Measurements from ENCODE around the gene C1orf105. TPM values are rescaled to one million over a fixed set of nuclear protein-coding genes. Genes with fewer than 3 reads are reported as not detected.

The C1orf105 gene
- total and polyA plus RNA-seq, 5 donors from 2014 or later, result not detected

DNA sequence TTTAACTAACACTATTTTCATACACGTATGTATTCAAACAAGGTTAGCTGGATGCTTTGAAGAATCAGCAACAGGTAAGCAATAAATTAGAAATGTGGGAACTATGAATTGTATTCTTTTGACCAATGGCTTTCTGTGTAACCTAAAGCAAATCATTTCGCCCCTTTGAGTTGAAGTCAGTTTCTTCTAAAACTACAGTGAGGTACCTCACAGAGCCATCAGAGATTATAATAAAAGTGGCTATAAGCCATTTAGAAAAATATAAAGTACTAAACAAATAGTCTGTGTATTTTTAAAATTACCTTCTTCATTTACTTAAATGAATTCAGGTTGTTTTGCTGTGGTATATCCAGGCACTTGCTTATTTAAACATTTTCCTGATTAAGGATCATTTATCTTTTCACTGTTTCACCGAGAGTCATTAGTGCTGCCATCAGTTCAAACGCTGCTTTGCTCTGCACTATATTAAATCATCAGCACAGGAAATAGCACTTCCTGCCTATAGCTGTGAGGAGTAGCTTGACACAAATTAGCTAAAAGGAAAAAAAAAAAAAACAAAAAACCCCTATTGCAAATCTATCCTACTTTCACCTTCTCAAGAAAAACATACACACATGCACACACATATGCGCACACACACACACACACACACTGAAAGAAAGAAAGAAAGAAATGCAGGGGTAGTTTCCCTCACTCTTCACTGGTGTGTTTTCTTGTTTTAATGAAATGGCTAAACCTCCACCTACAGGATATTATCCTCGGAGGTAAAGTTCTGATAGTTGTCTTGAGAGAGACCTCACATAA, 39.8 kb upstream of the C1orf105 start:
- H3K27me3 Mint-ChIP-seq, result peaks cover 4% of the 10 kb centered on the region
- H3K27ac Mint-ChIP-seq, result peak overlapping the region; percentile 77 to 93 (median 82)
- H3K4me3 ChIP-seq (ENCODE audit: low read depth, low read length), result peak overlapping the region; percentile 79
- peak overlapping the region; percentile 78 for H3K27ac ChIP-seq (ENCODE audit: insufficient read depth, low read length, poor library complexity, severe bottlenecking)
- ATAC-seq (ENCODE audit: low read depth in 2 of 2) (peak; percentile 97 to 98), DNase-seq (peak; percentile 2 to 81 (median 70))
- peak overlapping the region; percentile 51 to 86 (median 75) for H3K4me3 Mint-ChIP-seq
- peaks cover 16% of the 10 kb centered on the region for H3K4me1 ChIP-seq (ENCODE audit: control insufficient read depth, insufficient read depth, low read length, poor library complexity, severe bottlenecking)
- H3K9me3 ChIP-seq (ENCODE audit: control insufficient read depth in 2 of 2, low read length in 2 of 2), result no peaks in the 10 kb centered on the region
- H3K4me1 Mint-ChIP-seq, result peaks cover 10 to 52% (median 29%) of the 10 kb centered on the region in 4 donors
- no peaks in the 10 kb centered on the region for H3K36me3 ChIP-seq (ENCODE audit: control insufficient read depth, insufficient read depth, low read length)
- no peaks in the 10 kb centered on the region for H3K9me3 Mint-ChIP-seq
- no peaks in the 10 kb centered on the region for H3K27me3 ChIP-seq (ENCODE audit: control insufficient read depth, insufficient read depth, low read length)
- no peaks in the 10 kb centered on the region for H3K36me3 Mint-ChIP-seq

DNA sequence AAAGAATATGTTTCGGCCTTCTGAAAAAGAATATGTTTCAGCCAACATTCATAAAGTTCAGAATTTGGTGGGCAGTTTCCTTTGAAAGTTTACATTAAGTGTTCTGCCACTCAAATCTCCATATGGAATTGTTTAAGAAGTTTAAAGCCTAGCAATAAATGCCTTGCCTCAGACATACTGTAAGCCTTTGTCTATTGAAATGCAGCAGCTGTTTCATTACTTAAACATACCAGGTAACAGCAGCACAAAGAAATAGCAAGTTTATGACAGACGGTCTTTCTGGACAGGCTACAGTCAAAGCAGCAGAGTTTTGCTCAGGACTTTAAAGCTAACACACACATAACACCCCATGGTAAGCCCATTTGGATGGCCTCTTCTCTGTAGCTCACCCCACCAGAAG, 38.5 kb upstream of the C1orf105 start:
- H3K4me3 ChIP-seq (ENCODE audit: low read depth, low read length), result no peak overlapping the region
- H3K36me3 ChIP-seq (ENCODE audit: control insufficient read depth, insufficient read depth, low read length), result no peaks in the 10 kb centered on the region
- ATAC-seq (ENCODE audit: low read depth in 2 of 2) (no peak), DNase-seq (no peak)
- H3K9me3 ChIP-seq (ENCODE audit: control insufficient read depth in 2 of 2, low read length in 2 of 2), result no peaks in the 10 kb centered on the region
- H3K27me3 ChIP-seq (ENCODE audit: control insufficient read depth, insufficient read depth, low read length), result no peaks in the 10 kb centered on the region
- Mint-ChIP-seq H3K27ac (peak overlapping the region; percentile 33 to 77 (median 60)), H3K9me3 (no peaks in the 10 kb centered on the region), H3K4me3 (peak overlapping the region in 2 of 4 donors; percentile 9 to 43), H3K4me1 (peaks cover 10 to 46% (median 28%) of the 10 kb centered on the region in 4 donors), H3K36me3 (no peaks in the 10 kb centered on the region), H3K27me3 (peaks cover 4% of the 10 kb centered on the region)
- H3K4me1 ChIP-seq (ENCODE audit: control insufficient read depth, insufficient read depth, low read length, poor library complexity, severe bottlenecking), result peaks cover 16% of the 10 kb centered on the region
- H3K27ac ChIP-seq (ENCODE audit: insufficient read depth, low read length, poor library complexity, severe bottlenecking), result no peak overlapping the region

DNA sequence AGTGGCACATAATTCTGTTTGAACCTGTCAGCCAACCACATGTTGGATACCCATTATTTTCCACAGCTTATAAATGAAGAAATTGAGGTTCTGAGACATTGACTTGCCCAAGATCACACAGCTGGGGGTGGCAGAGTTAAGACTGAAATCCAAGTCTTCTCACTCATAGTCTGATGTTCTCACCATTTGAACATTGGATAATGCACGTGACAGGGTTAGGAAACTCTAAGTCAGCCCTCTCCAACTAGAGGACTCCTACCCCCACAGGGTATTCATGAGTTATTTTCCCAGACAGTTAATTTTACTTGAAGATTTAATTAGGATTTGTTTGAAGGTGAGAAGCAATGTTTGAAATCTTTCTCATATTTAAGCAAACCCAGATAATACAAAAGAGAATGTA, 38.1 kb upstream of the C1orf105 start:
- peaks cover 4% of the 10 kb centered on the region for H3K27me3 Mint-ChIP-seq

DNA sequence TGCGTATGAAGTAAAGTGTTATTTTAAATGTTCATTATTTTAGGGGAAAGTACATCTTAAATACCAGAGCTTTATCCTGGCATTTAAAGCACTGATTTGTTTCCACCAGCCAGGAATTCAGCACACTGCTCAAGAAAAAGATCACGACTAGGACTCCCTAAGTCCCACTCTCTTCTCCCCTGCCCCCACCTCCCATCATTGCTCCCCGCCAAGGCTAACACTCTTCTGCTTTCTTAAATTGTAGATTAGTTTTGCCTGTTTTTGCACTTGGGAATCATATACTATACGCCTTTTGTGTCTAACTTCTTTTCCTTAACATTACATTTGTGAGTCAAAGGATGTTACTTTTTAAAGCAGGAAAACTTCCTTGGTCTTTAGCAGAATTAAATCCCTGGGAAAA, 37.5 kb upstream of the C1orf105 start:
- H3K27ac Mint-ChIP-seq, result peak overlapping the region; percentile 41 to 82 (median 56)
- H3K4me1 ChIP-seq (ENCODE audit: control insufficient read depth, insufficient read depth, low read length, poor library complexity, severe bottlenecking), result peaks cover 16% of the 10 kb centered on the region
- peaks cover 4% of the 10 kb centered on the region for H3K27me3 Mint-ChIP-seq
- no peak for ATAC-seq (ENCODE audit: low read depth in 2 of 2)
- H3K27me3 ChIP-seq (ENCODE audit: control insufficient read depth, insufficient read depth, low read length), result no peaks in the 10 kb centered on the region
- H3K9me3 Mint-ChIP-seq, result no peaks in the 10 kb centered on the region
- no peak for DNase-seq
- H3K36me3 Mint-ChIP-seq, result no peaks in the 10 kb centered on the region
- no peaks in the 10 kb centered on the region for H3K36me3 ChIP-seq (ENCODE audit: control insufficient read depth, insufficient read depth, low read length)
- H3K4me3 Mint-ChIP-seq, result peak overlapping the region in 1 of 4 donors; percentile 52
- H3K9me3 ChIP-seq (ENCODE audit: control insufficient read depth in 2 of 2, low read length in 2 of 2), result no peaks in the 10 kb centered on the region
- H3K4me1 Mint-ChIP-seq, result peaks cover 10 to 46% (median 28%) of the 10 kb centered on the region in 4 donors
- no peak overlapping the region for H3K27ac ChIP-seq (ENCODE audit: insufficient read depth, low read length, poor library complexity, severe bottlenecking)
- H3K4me3 ChIP-seq (ENCODE audit: low read depth, low read length), result no peak overlapping the region

More for the DNA sequence above, 38.1 kb upstream of the C1orf105 start:
- ATAC-seq (ENCODE audit: low read depth in 2 of 2) (no peak), DNase-seq (no peak)
- H3K27me3 ChIP-seq (ENCODE audit: control insufficient read depth, insufficient read depth, low read length), result no peaks in the 10 kb centered on the region
- peaks cover 16% of the 10 kb centered on the region for H3K4me1 ChIP-seq (ENCODE audit: control insufficient read depth, insufficient read depth, low read length, poor library complexity, severe bottlenecking)
- H3K4me3 ChIP-seq (ENCODE audit: low read depth, low read length), result no peak overlapping the region
- H3K9me3 ChIP-seq (ENCODE audit: control insufficient read depth in 2 of 2, low read length in 2 of 2), result no peaks in the 10 kb centered on the region
- Mint-ChIP-seq H3K4me3 (no peak overlapping the region), H3K4me1 (peaks cover 10 to 46% (median 28%) of the 10 kb centered on the region in 4 donors), H3K27ac (peak overlapping the region in 2 of 3 donors; percentile 56 to 60), H3K9me3 (no peaks in the 10 kb centered on the region), H3K36me3 (no peaks in the 10 kb centered on the region)
- H3K36me3 ChIP-seq (ENCODE audit: control insufficient read depth, insufficient read depth, low read length), result no peaks in the 10 kb centered on the region
- no peak overlapping the region for H3K27ac ChIP-seq (ENCODE audit: insufficient read depth, low read length, poor library complexity, severe bottlenecking)

DNA sequence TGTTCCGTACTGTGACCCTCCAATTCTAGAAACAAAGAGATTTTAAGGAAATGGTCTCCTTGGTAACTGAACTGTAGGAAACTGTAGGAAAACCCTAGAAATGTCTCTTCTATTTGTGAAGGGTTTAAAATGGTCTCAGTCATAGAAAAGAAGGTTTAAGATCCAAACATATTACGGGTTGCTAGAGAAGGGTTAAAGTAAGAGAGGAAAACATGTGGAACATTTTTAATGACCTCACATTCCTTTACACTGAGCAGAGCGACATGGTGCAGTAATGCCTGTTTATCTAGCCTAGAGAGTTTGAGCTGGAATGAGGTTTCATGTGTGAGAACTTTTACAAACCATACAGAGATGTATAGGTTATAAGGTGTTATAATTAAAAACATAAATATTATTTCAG, 36.9 kb upstream of the C1orf105 start:
- Histone ChIP-seq H3K36me3 (ENCODE audit: control insufficient read depth, insufficient read depth, low read length) (no peaks in the 10 kb centered on the region), H3K4me1 (ENCODE audit: control insufficient read depth, insufficient read depth, low read length, poor library complexity, severe bottlenecking) (peaks cover 16% of the 10 kb centered on the region), H3K9me3 (ENCODE audit: control insufficient read depth in 2 of 2, low read length in 2 of 2) (no peaks in the 10 kb centered on the region), H3K4me3 (ENCODE audit: low read depth, low read length) (no peak overlapping the region), H3K27me3 (ENCODE audit: control insufficient read depth, insufficient read depth, low read length) (no peaks in the 10 kb centered on the region), H3K27ac (ENCODE audit: insufficient read depth, low read length, poor library complexity, severe bottlenecking) (no peak overlapping the region)
- Mint-ChIP-seq H3K4me1 (peaks cover 10 to 43% (median 27%) of the 10 kb centered on the region in 4 donors), H3K9me3 (no peaks in the 10 kb centered on the region), H3K4me3 (peak overlapping the region in 2 of 4 donors; percentile 21 to 52), H3K27ac (peak overlapping the region in 1 of 3 donors; percentile 82), H3K27me3 (peaks cover 4% of the 10 kb centered on the region), H3K36me3 (peaks cover under 1% of the 10 kb centered on the region)
- ATAC-seq (ENCODE audit: low read depth in 2 of 2), result no peak
- no peak for DNase-seq

DNA sequence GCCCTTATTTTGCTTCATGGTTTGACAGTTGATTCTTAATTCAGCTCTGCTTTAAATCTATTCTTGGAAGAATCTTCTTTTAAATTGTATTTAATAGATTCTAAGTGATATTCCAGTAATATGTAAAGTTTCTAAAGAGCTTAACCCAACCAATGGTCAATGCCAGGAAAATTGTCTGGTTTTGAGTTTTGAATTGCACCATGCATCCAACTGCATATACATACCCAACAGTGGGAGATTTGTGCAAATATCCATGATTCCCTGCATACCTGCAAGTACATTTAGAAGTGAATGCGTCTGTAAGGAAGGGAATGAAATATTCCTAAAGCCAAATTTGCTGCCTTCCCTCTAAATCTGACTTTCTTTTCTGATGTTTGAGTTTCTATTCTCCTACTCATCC, 35.8 kb upstream of the C1orf105 start:
- Mint-ChIP-seq H3K4me1 (peaks cover 10 to 37% (median 24%) of the 10 kb centered on the region in 4 donors), H3K36me3 (peaks cover 4% of the 10 kb centered on the region), H3K4me3 (peak overlapping the region in 1 of 4 donors; percentile 23), H3K9me3 (no peaks in the 10 kb centered on the region), H3K27me3 (peaks cover 4% of the 10 kb centered on the region), H3K27ac (no peak overlapping the region)
- Histone ChIP-seq H3K4me1 (ENCODE audit: control insufficient read depth, insufficient read depth, low read length, poor library complexity, severe bottlenecking) (peaks cover 16% of the 10 kb centered on the region), H3K4me3 (ENCODE audit: low read depth, low read length) (no peak overlapping the region), H3K36me3 (ENCODE audit: control insufficient read depth, insufficient read depth, low read length) (no peaks in the 10 kb centered on the region), H3K27ac (ENCODE audit: insufficient read depth, low read length, poor library complexity, severe bottlenecking) (no peak overlapping the region), H3K9me3 (ENCODE audit: control insufficient read depth in 2 of 2, low read length in 2 of 2) (no peaks in the 10 kb centered on the region), H3K27me3 (ENCODE audit: control insufficient read depth, insufficient read depth, low read length) (no peaks in the 10 kb centered on the region)
- ATAC-seq (ENCODE audit: low read depth in 2 of 2) (no peak), DNase-seq (no peak)

DNA sequence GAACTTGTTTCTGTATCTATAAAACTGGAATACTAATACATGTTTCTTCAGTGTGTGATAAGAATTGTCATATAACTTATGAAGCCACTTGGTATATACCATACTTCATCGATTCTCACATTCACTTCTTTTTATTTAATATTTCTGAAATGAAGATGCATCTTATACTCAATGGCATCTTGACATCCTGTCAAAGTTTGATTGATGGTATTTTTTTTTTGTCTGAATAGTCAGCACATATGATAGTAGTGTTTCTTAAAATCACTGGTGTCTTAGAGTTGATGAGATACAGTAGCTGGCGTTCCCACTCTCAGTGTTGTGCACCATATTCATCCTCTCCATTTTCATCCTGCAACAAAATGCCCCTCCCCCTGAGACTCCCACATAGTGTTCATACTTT, 34.4 kb upstream of the C1orf105 start:
- Histone ChIP-seq H3K36me3 (ENCODE audit: control insufficient read depth, insufficient read depth, low read length) (no peaks in the 10 kb centered on the region), H3K4me3 (ENCODE audit: low read depth, low read length) (no peak overlapping the region), H3K9me3 (ENCODE audit: control insufficient read depth in 2 of 2, low read length in 2 of 2) (no peaks in the 10 kb centered on the region), H3K27ac (ENCODE audit: insufficient read depth, low read length, poor library complexity, severe bottlenecking) (no peak overlapping the region), H3K27me3 (ENCODE audit: control insufficient read depth, insufficient read depth, low read length) (no peaks in the 10 kb centered on the region), H3K4me1 (ENCODE audit: control insufficient read depth, insufficient read depth, low read length, poor library complexity, severe bottlenecking) (peaks cover 10% of the 10 kb centered on the region)
- no peak for DNase-seq
- H3K27me3 Mint-ChIP-seq, result peaks cover 4% of the 10 kb centered on the region
- no peak overlapping the region for H3K4me3 Mint-ChIP-seq
- peaks cover 2 to 34% (median 18%) of the 10 kb centered on the region in 4 donors for H3K4me1 Mint-ChIP-seq
- H3K27ac Mint-ChIP-seq, result no peak overlapping the region
- peaks cover 10% of the 10 kb centered on the region for H3K36me3 Mint-ChIP-seq
- no peak for ATAC-seq (ENCODE audit: low read depth in 2 of 2)
- no peaks in the 10 kb centered on the region for H3K9me3 Mint-ChIP-seq

DNA sequence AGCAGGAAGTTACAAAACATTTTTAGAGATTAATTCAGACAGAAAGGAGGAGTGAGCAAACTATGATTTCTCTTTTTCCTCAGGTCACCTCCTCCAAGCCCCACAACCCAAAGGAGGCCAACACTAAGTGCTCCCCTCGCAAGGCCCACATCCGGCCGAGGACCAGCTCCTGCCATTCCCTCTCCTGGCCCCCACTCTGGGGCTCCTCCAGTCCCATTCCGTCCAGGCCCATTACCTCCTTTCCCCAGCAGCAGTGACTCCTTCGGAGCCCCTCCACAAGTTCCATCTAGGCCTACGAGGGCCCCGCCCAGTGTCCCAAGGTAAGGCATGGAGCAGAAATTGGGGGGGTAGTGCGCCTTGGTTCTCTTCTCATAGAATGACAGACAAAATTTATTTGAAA, 32.0 kb upstream of the C1orf105 start:
- DNase-seq (no peak), ATAC-seq (ENCODE audit: low read depth in 2 of 2) (no peak)
- Histone ChIP-seq H3K9me3 (ENCODE audit: control insufficient read depth in 2 of 2, low read length in 2 of 2) (no peaks in the 10 kb centered on the region), H3K4me1 (ENCODE audit: control insufficient read depth, insufficient read depth, low read length, poor library complexity, severe bottlenecking) (peaks cover 4% of the 10 kb centered on the region), H3K4me3 (ENCODE audit: low read depth, low read length) (no peak overlapping the region), H3K36me3 (ENCODE audit: control insufficient read depth, insufficient read depth, low read length) (no peaks in the 10 kb centered on the region), H3K27ac (ENCODE audit: insufficient read depth, low read length, poor library complexity, severe bottlenecking) (no peak overlapping the region), H3K27me3 (ENCODE audit: control insufficient read depth, insufficient read depth, low read length) (no peaks in the 10 kb centered on the region)
- no peak overlapping the region for H3K4me3 Mint-ChIP-seq
- H3K9me3 Mint-ChIP-seq, result no peaks in the 10 kb centered on the region
- H3K4me1 Mint-ChIP-seq, result peaks cover 0 to 38% (median 22%) of the 10 kb centered on the region in 4 donors
- peaks cover 11% of the 10 kb centered on the region for H3K36me3 Mint-ChIP-seq
- peak overlapping the region in 1 of 3 donors; percentile 43 for H3K27ac Mint-ChIP-seq
- peaks cover 6% of the 10 kb centered on the region for H3K27me3 Mint-ChIP-seq

Measured in CD4-positive, CD25-positive, alpha-beta regulatory T cell (primary cell).